Measurements from ENCODE around the gene TRIM2. TPM values are rescaled to one million over a fixed set of nuclear protein-coding genes. Genes with fewer than 3 reads are reported as not detected.

Gene TRIM2
- total RNA-seq, 2 experiments from 2014 or later = 0.06 to 0.29 TPM

GRCh38 chr4:153372967-153373562 lies 168.8 kb downstream of the TRIM2 start:
- TF ChIP-seq CTCF (conservative IDR thresholded peaks at IDR 0.05; ENCODE audit: low read length) = no peak
- TF ChIP-seq EZH2phosphoT487 (IDR thresholded peaks at IDR 0.05; ENCODE audit: borderline replicate concordance, low read depth, low read length) = no peak
- H3K36me3 ChIP-seq (ENCODE audit: insufficient read depth, low read length) = peaks cover 96% of the 10 kb centered on the region
- H3K79me2 ChIP-seq (ENCODE audit: insufficient read depth, low read depth, low read length) = no peaks in the 10 kb centered on the region
- peaks cover 6% of the 10 kb centered on the region for H3K4me1 ChIP-seq (ENCODE audit: insufficient read depth, low read length, poor library complexity, severe bottlenecking)
- DNase-seq (ENCODE audit: low spot score) = no peak
- H4K20me1 ChIP-seq (ENCODE audit: insufficient read depth, low read length) = no peaks in the 10 kb centered on the region
- intact Hi-C loops (cut with micrococcal nuclease; ENCODE audit: unreplicated experiment) = no loop called here
- no TSS peak for BruUV-seq (replicated peaks)
- no peak overlapping the region for H2AFZ ChIP-seq (ENCODE audit: low read length)
- no peak overlapping the region for H3K27ac ChIP-seq (ENCODE audit: low read depth, low read length, poor library complexity, severe bottlenecking)
- ChIA-PET POLR2A (interaction anchor here (0.6 to 1.8 kb wide), 10 partner anchors 8 to 869 kb away, joined by 3 to 6 read pairs (median 4); no protein-coding TSS in a partner anchor), CTCF (ENCODE audit: unreplicated experiment) (interaction anchor here (0.6 kb wide), 1 partner anchor 369 kb away, joined by 4 read pairs; no protein-coding TSS in a partner anchor)
- no peaks in the 10 kb centered on the region for H3K9me2 ChIP-seq (ENCODE audit: insufficient read depth, low read length)
- H3K4me3 ChIP-seq (ENCODE audit: low read depth, low read length, poor library complexity, severe bottlenecking) = no peak overlapping the region
- no peak overlapping the region for H3K4me2 ChIP-seq (ENCODE audit: low read length)
- peaks cover 24% of the 10 kb centered on the region for H3K9me3 ChIP-seq (ENCODE audit: low read length)

GRCh38 chr4:153374442-153374841 lies 170.2 kb downstream of the TRIM2 start:
- H3K9me2 ChIP-seq (ENCODE audit: insufficient read depth, low read length) = no peaks in the 10 kb centered on the region
- POLR2A ChIA-PET = interaction anchor here (1.0 to 1.9 kb wide), 5 partner anchors 10 to 45 kb away, joined by 4 to 9 read pairs (median 8); no protein-coding TSS in a partner anchor
- no TSS peak for BruUV-seq (replicated peaks)

More at GRCh38 chr4:153374442-153374841, 170.2 kb downstream of the TRIM2 start:
- Histone ChIP-seq H3K79me2 (ENCODE audit: insufficient read depth, low read depth, low read length) (no peaks in the 10 kb centered on the region), H3K36me3 (ENCODE audit: insufficient read depth, low read length) (peaks cover 92% of the 10 kb centered on the region), H3K4me2 (ENCODE audit: low read length) (no peak overlapping the region), H3K27ac (ENCODE audit: low read depth, low read length, poor library complexity, severe bottlenecking) (no peak overlapping the region), H3K4me1 (ENCODE audit: insufficient read depth, low read length, poor library complexity, severe bottlenecking) (peaks cover 17% of the 10 kb centered on the region), H3K9me3 (ENCODE audit: low read length) (peaks cover 24% of the 10 kb centered on the region), H2AFZ (ENCODE audit: low read length) (no peak overlapping the region), H3K4me3 (ENCODE audit: low read depth, low read length, poor library complexity, severe bottlenecking) (no peak overlapping the region), H4K20me1 (ENCODE audit: insufficient read depth, low read length) (no peaks in the 10 kb centered on the region)
- no peak for TF ChIP-seq CTCF (conservative IDR thresholded peaks at IDR 0.05; ENCODE audit: low read length)
- no peak for TF ChIP-seq EZH2phosphoT487 (IDR thresholded peaks at IDR 0.05; ENCODE audit: borderline replicate concordance, low read depth, low read length)
- intact Hi-C loops (cut with micrococcal nuclease; ENCODE audit: unreplicated experiment) = no loop called here
- CTCF ChIA-PET (ENCODE audit: unreplicated experiment) = no interaction called here
- DNase-seq (ENCODE audit: low spot score) = no peak
